Effector CD4-positive, alpha-beta T cell (primary cell): ENCODE data around the gene ZMAT3.
"Not testable (repeated sequence)": the region's sequence is repeated elsewhere in the genome, so short reads cannot be mapped to it uniquely, and the experiment has no call there.

Source experiments
- DNase-seq: peaks from one replicate; pipeline ENCODE4 v3.0.0-alpha.2; 2020
- total RNA-seq: gene quantifications from one replicate; lab custom pipeline; 2026; lab: John Stamatoyannopoulos, UW

ZMAT3 gene, protein sequence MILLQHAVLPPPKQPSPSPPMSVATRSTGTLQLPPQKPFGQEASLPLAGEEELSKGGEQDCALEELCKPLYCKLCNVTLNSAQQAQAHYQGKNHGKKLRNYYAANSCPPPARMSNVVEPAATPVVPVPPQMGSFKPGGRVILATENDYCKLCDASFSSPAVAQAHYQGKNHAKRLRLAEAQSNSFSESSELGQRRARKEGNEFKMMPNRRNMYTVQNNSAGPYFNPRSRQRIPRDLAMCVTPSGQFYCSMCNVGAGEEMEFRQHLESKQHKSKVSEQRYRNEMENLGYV
- total RNA-seq: 43.3 reads per million, percentile 65 among the genes with 10 or more reads in this experiment

DNA sequence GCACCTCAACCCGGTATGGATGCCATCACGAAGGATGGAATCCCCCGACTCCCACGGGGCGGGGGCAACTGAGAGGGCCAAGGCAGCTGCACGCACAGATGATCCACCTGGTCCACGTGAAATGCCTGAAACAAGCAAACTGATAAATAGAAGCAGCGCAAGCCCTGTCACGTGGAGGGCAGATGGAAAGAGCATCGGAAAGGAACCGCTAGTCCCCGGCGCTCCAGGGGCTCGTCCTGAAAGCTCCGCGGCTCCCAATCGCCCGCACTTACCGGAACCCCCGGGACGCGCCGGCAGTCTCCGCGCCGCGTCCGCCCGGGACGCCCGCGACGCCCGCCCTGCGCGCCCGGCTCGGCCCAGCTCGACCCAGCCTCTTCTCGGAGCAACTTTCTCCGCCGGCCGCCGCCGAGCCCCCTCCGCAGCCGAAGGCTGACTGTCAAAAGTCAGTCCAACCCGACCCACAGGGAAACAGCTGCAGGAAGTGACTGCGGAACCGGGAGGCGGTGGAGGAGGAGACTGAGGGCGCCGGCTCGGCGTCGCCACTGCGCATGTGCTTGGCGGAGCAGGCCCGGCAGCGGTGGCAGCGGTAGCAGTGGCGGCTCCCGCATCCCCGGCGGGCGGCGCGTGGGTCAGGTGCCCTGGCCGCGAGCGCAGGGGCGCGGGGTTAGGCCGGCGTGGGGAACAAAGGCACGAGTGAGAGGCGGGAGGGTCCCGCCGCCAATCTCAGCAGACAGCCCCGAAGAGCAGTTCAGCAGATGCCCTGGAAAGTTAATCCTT, at the start of gene ZMAT3:
Gene ZMAT3 (minus strand): TSS at position 487 of the 777 bp plus-strand sequence. CDS start 4,057 bp downstream, outside the sequence.
- DNase-seq: peak; percentile 78

DNA sequence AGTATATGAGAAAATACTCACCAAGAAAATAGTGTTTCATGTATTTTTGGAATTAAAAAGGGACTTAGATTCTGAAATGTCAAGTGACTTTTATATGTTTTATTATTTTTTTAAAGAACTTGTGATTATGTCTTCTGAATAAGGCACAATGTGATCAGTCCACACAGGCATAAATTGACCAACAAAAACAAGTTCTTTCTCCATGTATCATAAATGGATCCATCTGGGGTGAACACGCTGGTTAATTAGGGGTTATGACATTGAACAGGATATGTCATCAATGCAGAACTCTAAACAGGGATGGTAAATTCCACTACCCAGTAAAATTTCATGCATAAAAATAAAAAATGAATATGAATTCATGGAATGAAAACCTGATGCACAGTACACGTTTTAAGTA, 45.2 kb upstream of the ZMAT3 start:
- DNase-seq: no peak

DNA sequence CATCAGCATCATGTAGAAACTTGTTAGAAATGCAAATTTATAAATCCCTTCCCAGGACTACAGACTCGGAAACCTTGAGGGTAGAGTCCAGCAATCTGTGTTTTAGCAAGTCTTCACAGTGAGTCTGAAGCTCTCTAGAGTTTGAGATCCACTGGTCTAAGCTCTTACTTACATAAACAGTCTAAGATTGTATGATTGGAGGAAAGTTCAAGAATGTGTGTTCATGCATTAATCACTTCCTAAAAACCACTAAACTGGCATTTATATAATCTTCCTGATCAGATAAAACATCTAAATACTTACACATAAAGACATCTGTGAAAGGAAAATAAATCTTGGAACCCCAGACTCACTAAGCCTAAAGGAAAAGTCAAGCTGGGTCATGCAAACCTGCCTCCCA, 43.8 kb upstream of the ZMAT3 start:
- DNase-seq: not testable (repeated sequence)

DNA sequence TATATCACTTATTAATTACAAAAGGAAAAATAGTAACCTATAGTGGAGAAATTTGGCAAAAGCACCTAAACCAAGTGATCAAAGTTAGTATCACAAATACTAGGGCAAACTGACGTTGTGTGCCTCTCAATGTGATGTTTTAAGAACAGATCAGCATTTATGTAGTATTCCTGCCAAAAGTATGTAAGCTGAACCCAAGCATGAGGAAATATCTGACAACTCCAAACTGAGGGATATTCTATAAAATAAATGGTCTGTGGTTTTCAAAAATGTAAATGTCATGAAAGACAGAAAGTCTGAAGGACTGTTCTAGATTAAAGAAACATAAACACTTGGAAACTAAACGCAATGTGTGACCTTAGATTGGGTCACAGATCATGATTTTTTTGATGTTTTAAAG, 42.3 kb upstream of the ZMAT3 start:
- no peak for DNase-seq

DNA sequence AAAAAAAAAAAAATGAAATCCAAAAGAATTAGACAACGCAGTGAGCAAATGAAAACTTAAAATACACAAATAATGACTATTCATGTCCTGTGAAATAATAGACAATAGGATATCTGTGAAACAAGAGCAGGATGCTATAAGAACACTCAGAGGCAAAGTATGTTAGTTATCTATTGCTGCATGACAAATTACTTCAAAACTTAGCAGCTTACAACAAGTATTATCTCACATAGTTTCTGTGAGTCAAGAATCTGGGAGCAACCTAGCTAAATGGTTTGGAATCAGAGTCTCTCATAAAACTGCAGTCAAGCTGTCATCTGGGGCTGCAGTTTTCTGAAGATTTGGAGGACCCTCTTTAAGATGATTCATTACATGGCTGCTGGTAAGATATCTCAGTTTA, 36.5 kb upstream of the ZMAT3 start:
- no peak for DNase-seq

DNA sequence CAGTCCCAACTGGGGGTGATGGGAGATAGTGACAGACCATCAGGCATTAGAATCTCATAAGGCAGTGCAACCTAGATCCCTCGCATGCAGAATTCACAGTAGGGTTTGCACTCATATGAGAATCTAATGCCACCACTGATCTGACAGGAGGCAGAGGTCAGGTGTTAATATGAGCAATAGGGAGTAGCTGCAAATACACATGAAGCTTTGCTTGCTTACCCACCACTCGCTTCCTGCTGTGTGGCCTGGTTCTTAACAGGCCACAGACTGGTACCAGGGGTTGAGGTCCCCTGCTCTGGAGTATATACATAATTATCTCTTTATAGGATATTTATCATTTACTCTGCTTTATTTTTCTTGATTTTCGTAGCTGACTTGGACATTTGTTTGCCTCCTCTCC, 36.0 kb upstream of the ZMAT3 start:
- no peak for DNase-seq

DNA sequence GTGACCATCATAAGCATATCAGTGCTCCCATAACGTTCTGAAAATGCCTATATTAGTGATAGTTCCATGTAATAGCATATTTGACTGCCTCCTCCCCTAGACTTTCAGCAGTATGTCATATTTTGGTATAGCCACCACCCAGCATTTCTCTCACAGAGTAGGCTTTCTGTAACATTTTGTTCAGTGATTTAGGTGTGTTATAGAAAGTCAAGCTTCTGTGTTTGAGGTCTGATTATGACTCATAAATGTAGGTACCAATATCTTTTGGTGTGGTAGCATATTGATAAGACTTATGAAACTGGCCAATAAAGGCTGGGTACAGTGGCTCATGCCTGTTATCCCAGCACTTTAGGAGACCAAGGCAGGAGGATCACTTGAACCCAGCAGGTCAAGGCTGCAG, 34.3 kb upstream of the ZMAT3 start:
- no peak for DNase-seq

DNA sequence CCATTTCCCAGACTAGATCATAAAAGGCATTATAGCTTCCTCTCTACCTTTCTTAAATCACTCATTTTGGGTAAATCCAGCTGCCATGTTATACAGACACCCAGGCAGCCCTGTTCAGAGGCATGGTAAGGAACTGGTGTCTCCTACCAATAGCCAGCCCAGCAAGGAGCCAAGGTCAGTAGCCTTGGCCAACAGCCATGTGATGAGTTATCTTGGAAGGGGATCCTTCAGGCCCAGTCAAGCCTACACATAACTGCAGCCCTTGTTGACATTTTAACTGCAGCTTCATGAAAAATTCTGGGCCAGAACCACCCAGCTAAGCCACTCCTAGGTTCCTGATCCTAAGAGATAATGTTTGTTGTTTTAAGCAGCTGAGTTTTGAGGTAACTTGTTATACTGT, 29.0 kb upstream of the ZMAT3 start:
- no peak for DNase-seq

DNA sequence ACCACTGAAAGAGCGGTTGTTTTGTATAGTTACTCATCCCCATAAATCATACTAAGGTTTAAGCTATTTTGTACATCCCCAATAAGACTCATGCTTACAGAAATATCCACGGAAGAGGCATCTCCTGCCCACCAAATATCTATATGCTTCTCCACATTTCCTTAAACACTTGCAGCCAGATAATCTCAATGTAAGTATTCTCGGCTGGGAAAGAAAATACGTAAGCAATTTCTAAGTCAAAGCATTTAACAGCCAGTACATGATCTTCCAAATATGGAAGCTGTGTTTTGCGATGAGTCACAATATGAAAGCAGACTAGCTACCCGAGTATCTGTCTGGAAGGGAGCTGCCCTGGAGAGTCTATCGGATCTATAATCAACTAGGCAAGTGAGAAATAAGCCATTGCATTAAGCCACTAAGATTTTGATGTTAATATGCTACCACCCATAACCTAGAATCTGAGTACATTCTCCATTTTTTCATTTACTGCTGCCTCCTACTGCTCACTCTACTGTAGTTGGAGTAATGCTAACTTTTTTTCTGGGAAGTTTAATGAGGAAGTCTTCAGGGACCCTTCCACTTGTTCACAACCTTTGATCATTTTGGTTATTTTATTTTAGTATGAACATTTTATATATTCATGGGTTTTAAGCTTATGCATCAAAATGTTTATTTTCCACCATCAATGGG, 26.9 kb upstream of the ZMAT3 start:
- no peak for DNase-seq

DNA sequence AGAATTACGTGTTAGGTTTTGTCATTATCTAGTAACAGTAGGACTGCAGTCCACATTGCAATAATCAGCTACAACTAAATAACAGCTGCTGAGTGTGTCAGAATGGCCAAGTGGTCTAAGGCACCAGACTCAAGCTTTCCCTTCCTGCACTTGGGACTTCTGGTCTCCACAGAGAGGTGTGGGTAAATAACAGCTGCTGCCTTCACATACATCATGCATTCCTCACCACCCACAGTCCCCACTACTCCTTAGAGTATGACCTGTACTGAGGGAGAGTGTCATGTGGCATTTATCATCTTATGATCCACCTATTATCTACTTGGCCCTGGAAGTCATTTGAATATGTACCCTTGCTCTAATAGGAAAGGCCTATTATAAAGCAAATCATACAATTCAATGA, 22.2 kb upstream of the ZMAT3 start:
- no peak for DNase-seq

DNA sequence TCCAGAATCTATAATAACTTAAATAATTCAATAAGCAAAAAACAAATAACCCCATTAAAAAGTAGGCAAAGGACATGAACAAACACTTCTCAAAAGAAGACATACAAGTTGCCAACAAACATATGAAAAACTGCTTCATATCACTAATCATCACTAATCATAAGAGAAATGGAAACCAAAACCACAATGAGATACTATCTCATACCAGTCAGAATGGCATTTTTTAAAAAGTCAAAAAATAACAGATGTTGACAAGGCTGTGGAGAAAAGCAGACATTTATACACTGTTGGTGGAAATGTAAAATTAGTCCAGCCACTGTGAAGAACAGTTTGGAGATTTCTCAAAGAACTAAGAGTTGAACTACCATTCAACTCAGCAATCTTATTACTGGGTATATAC, 19.5 kb upstream of the ZMAT3 start:
- no peak for DNase-seq

DNA sequence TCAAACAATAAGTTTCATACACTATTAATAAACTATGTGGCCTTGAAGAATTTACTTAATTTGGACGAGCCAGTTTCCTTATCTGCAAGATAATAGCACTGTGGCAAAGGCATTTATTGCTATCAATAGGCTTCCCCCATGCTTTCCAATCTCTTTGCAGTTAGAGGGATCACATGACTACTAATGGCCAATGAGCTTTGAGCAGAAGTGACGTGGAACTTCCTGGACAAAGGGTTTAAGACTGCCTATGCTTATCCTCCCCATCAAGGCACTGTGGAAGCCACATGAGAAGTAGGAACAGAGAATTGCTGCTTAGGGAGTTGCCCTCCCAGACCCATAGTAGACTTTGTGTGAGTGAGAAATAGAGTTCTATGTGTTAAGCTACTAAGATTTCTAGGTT, 16.7 kb upstream of the ZMAT3 start:
- no peak for DNase-seq

DNA sequence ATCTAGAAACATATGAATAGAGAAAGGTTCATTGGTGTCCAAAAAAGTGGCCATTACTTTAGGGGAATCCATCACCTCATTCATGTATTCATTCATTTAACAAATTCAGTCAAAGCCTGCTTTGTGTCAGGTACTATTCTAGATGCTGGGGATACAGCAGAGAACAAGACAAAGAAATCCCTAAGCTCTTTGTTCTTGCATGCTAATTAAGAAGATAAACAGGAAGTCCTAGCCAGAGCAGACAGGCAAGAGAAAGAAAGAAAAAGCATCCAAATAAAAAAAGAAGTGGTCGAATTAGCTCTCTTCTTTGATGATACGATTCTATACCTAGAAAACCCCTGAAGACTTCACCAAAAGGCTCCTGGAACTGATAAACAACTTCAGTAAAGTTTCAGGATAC, 12.4 kb upstream of the ZMAT3 start:
- DNase-seq: no peak

DNA sequence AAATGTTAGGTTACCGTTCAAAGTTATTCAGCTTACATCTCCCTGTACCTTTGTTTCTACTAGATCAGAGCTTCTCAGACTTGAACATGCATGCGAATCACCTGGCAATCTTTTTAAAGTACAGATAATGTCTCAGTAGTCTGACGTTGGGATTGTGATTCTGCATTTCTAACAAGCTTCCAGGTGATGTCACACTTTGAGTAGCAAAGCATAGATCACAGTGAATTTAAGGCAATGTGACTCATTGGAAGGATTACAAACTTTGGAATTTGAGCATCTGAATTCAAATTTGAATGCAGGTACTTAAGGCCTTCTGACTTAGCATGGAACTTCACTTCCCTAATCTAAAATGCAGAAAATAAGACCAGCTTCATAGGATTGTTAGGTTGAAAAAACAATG, 10.8 kb upstream of the ZMAT3 start:
- no peak for DNase-seq

DNA sequence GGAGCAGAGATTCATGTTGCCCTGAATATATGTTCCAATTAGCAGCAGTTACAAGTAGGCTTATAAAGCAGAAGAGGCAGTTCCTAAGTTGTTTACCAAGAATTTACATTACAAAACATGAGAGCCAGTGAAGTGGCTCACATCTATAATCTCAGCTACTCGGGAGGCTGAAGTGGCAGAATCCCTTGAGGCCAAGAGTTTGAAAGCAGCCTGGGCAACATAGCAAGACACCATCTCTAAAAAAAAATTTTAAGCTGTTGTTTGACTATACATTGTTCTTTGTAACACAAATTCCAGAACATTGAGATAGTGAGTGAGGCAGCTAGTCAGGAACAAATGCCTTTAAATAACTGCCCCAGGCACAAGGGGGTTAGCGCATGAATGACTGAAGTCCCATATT, 10.3 kb upstream of the ZMAT3 start:
- DNase-seq: no peak

DNA sequence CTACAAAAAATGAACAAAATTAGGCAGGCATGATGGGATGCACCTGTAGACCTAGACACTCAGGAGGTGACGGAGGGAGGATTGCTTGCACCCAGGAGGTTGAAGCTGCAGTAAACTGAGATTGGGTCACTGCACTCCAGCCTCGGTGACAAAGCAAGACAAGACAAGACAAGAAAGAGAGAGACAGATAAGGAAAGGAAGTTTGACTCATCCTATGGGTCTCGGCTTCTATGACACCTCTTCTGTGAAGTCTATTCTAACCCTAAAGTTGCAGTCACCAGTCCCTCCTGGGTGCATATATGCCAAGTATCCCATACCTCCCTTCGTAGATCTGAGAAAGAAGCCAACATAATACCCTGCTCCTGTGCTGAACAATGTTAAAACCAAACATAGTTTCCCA, 7.9 kb upstream of the ZMAT3 start:
- no peak for DNase-seq

DNA sequence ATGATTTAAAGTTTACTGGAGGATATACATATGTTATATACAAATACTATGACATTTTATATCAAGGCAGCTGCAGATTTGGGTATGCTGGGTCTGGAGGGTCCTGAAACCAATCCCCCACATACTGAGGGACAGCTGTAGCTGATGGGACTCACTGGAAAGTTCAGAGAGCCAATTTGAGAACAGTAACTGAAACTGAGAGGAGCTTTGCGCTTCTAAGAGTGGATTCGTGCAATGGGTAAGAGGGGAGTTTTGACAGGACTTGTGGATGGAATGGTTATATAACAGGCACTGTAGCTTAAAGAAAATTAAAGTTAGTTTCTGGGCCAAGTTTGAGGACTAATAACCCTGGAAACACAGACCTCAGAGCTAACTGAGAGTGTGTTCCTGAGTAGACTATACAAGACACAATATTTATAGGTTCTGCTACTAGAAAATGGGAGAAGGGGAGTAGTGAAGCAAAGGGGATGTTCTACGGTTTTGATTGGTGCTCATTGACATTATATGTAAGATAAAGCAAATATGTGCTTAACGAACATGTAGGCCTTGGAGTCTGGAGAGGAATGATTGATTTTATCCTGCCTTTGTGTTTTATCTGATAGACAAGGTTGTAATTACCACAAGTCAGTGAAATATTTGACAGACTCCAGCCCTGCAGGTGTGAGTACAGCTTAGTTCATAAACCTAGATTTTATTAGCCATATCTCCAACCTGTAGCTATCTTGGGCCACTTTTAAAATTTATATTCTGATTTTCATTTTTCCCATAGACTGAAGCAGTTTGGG, 4.8 kb upstream of the ZMAT3 start:
- no peak for DNase-seq

DNA sequence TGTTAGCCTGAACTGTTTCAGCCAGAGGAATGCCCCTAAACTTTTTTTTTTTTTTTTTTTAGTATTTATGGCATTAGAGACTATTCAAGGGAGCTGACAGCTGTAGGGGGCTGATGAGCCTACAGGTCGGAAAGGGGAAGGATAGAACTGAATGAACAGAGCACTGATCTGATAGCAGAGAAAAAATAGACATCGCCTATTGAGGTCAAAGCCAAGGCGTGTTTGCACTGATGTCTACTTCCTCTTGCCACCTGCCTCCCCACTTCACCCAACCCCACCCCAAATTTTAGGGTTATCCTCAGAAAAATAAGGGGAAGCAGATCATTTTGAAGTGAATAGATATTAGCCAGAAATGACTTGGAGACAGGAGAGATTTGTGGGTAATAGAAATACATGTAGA, 3.0 kb upstream of the ZMAT3 start:
- DNase-seq: no peak

DNA sequence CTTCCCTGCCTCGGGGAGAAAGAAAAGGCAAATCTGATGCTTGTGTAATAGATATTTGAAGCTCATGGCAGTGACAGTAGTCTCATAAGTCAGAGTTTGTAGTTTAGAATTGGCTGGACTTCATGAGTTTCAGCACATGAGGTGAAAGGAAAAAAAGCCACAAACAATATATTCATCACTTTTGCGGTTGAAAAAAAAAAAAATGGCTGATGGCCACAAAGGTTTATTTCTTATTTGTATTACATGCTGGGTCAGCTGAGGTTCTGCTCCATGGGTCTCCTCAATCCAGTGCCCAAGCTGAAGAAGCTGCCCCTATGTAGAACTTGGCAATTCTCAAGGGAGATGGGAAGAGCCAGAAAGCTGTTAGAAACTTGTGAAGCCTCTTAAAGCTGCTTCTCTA, 2.2 kb upstream of the ZMAT3 start:
- no peak for DNase-seq

DNA sequence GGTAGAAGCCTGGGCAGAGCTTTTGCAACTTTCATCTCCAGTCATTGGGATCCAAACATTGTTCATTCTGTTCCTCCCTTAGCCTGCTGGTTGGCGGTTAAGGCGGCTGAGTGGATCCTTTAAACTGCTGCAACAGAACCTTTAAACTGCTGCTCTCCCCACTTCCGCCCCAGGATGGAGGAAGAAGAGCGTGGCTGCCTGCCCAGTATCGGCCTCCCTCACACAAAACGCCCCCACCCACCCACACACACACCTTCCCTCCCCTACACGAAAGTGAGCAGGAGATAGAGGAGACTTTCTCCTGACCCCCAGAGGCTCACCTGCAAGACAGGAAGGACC, 460 bp upstream of the ZMAT3 start:
- DNase-seq: peak; percentile 6

DNA sequence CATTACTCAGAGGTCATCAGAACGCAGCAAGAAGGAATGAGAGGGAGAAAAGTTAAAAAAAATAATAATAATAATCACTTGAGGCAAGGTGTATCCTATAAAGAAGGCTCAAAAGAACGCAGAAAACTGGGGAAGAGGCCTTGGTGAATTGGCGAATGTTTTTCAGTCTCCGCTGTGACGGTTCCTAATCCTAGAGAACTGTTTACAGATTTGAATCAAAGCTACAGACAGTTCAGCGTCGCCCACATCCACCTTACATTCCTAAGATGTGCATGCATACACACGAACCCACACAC, 634 bp downstream of the ZMAT3 start:
- DNase-seq: no peak

DNA sequence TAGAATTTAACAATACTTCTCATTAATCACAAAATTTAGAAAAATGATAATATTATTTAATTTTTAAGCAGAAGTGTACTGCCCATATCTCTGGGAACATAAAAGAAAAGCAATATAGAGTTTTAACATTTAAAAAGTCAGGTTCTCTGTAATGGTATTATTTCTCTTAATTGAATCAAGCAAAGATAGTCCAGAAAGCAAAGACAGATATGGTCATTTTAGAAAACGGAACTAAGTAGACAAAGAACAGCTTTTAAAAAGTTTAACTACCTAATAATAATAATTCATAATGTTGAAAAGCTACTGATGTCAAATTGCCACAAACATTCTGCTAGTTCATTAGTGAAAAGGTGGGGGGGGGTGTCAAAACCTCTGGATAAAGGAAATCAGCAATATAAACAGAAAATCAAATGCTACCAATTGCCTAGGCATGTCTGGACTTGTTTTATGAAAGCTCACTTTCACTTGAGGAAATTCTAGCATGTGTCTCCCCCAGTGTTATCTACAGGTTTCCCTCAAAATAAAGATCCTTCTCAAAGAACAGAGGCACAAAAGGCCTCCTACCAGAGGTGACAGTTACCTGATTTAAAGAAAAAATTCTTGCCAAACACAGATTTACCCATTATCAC, 1.7 kb downstream of the ZMAT3 start:
- no peak for DNase-seq
